Measurements from ENCODE around the gene CACNA1C.

DNA sequence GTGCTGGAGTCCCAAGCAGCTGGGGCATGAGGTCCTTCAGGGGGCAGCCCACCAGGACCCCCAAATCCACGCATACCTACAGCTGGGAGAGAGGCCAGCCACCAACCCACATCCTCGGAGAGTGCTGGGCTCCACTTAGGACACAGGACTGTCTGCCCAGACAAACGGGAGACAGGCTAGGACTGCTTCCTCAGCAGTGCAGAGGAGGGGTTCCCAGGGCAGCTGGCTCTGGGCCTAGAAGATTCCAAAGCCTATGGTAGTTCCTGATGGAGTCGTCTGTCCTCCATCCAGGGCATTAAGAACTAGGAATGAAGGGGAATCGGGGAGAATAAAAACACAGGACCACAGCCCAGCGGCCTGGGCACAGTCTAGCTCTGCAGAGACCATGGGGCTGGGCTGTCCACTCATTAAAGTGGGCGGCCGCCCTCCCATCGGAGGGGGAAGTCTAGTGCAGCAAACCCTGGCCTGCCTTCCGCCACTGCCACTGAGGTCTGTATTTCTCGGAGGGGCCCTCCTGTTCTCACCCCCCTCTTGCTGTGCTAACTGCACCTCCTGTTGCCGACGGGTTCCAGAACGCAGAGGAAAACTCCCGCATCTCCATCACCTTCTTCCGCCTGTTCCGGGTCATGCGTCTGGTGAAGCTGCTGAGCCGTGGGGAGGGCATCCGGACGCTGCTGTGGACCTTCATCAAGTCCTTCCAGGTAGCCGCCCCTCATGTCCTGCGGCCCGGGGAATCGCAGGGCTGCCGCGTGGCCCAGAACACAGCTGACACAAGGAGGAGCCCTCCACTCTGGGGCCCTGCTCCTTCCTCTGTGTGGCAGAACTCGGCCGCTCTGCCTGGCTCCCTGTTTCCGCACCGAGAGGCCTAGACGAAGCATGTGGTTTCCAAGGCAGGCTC, 598.5 kb downstream of the CACNA1C start:
- TF ChIP-seq, protein P1, sequence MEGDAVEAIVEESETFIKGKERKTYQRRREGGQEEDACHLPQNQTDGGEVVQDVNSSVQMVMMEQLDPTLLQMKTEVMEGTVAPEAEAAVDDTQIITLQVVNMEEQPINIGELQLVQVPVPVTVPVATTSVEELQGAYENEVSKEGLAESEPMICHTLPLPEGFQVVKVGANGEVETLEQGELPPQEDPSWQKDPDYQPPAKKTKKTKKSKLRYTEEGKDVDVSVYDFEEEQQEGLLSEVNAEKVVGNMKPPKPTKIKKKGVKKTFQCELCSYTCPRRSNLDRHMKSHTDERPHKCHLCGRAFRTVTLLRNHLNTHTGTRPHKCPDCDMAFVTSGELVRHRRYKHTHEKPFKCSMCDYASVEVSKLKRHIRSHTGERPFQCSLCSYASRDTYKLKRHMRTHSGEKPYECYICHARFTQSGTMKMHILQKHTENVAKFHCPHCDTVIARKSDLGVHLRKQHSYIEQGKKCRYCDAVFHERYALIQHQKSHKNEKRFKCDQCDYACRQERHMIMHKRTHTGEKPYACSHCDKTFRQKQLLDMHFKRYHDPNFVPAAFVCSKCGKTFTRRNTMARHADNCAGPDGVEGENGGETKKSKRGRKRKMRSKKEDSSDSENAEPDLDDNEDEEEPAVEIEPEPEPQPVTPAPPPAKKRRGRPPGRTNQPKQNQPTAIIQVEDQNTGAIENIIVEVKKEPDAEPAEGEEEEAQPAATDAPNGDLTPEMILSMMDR (IDR thresholded peaks at IDR 0.05), result no peak
- no peak for TF ChIP-seq TAF1 (IDR thresholded peaks at IDR 0.05; ENCODE audit: borderline replicate concordance, low read depth, low read length)
- TF ChIP-seq, protein P2, sequence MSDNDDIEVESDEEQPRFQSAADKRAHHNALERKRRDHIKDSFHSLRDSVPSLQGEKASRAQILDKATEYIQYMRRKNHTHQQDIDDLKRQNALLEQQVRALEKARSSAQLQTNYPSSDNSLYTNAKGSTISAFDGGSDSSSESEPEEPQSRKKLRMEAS (IDR thresholded peaks at IDR 0.05; ENCODE audit: low read depth), result no peak
- no peak for TF ChIP-seq CHD2 (IDR thresholded peaks at IDR 0.05; ENCODE audit: low read length, partially characterized antibody)
- TF ChIP-seq MXI1 (IDR thresholded peaks at IDR 0.05; ENCODE audit: low read depth, low read length), result no peak
- TF ChIP-seq SIN3A (IDR thresholded peaks at IDR 0.05; ENCODE audit: borderline replicate concordance, low read depth, low read length), result no peak
- TF ChIP-seq NRF1 (IDR thresholded peaks at IDR 0.05; ENCODE audit: low read depth, low read length), result no peak
- no peak for TF ChIP-seq POLR2AphosphoS5 (IDR thresholded peaks at IDR 0.05; ENCODE audit: low read depth, low read length)
